ENCODE data around the gene PEX11G. TPM values are rescaled to one million over a fixed set of nuclear protein-coding genes. Genes with fewer than 3 reads are reported as not detected.

Gene PEX11G
- total RNA-seq, 1 donor: 2.9 TPM

- Histone ChIP-seq H4K20me1 (ENCODE audit: insufficient read depth, low read length) (no peaks in the 10 kb centered on the region), H3K79me2 (ENCODE audit: insufficient read depth, low read length) (peaks cover 8% of the 10 kb centered on the region), H3K9me3 (ENCODE audit: low read depth, low read length) (no peaks in the 10 kb centered on the region), H2AFZ (ENCODE audit: low read length) (no peak overlapping the region), H3K4me3 (ENCODE audit: insufficient read depth, low read length) (no peak overlapping the region), H3K4me1 (ENCODE audit: insufficient read depth, low read length) (peaks cover 12% of the 10 kb centered on the region), H3K27ac (ENCODE audit: low read depth, low read length) (no peak overlapping the region), H3K4me2 (ENCODE audit: insufficient read depth, low read length) (no peak overlapping the region), H3K27me3 (ENCODE audit: insufficient read depth, low read length) (no peaks in the 10 kb centered on the region), H3K36me3 (ENCODE audit: insufficient read depth, low read length) (peaks cover 7% of the 10 kb centered on the region)
- TF ChIP-seq, protein P1, sequence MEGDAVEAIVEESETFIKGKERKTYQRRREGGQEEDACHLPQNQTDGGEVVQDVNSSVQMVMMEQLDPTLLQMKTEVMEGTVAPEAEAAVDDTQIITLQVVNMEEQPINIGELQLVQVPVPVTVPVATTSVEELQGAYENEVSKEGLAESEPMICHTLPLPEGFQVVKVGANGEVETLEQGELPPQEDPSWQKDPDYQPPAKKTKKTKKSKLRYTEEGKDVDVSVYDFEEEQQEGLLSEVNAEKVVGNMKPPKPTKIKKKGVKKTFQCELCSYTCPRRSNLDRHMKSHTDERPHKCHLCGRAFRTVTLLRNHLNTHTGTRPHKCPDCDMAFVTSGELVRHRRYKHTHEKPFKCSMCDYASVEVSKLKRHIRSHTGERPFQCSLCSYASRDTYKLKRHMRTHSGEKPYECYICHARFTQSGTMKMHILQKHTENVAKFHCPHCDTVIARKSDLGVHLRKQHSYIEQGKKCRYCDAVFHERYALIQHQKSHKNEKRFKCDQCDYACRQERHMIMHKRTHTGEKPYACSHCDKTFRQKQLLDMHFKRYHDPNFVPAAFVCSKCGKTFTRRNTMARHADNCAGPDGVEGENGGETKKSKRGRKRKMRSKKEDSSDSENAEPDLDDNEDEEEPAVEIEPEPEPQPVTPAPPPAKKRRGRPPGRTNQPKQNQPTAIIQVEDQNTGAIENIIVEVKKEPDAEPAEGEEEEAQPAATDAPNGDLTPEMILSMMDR (IDR thresholded peaks at IDR 0.05; ENCODE audit: extremely low read depth, low read depth, low read length): no peak
- DNase-seq (ENCODE audit: insufficient read length, low spot score, missing footprints): no peak
Measured at GRCh38 chr19:7524523-7524922, 35.7 kb upstream of the PEX11G start.

GRCh38 chr19:7522923-7523667 lies 34.3 kb upstream of the PEX11G start:
- no peaks in the 10 kb centered on the region for H3K9me3 ChIP-seq (ENCODE audit: low read depth, low read length)

DNA sequence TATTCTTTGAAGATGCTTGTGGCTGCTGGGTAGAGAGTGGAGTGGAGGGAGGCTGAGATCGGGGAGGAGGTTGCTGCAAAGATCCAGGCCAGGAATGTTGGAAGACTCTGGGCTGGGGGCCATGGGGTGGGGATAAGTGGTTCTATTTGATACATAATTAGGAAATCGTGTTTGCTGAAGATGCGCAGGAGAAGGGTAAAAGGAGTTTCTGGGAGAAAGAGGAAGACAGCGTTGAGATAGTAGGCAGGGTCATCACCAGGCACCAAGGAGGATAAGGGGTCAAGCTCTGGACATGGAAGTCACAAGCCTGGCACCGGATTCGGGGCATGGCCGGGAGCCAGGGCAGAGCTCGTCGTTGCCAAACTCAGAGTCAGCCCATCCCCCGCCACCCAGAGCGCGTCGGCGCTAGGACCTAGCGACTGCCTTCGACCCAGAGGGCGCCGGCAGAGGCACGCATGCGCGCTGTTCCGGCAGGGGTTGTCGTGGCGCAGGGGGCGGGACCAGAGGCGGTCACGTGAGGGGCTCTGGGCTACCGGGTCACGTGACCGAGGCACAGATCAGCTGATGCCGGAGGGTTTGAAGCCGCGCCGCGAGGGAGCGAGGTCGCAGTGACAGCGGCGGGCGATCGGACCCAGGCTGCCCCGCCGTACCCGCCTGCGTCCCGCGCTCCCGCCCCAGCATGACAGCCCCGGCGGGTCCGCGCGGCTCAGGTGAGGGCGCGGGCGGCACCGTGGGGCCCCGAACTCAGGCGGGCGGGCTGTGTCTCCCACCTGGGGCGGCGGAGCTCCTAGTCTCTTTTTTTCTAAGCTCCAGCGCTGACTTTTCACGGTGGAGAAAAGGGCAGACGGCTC lies 33.5 kb upstream of the PEX11G start, which contains the start of gene MCOLN1:
TSS of gene MCOLN1 (plus strand) at position 553 of the 851 bp plus-strand sequence. CDS start at position 680, 127 bp downstream.
- Histone ChIP-seq H2AFZ (ENCODE audit: low read length) (peak within 1 kb of the TSS; percentile 94), H3K4me3 (ENCODE audit: insufficient read depth, low read length) (peak within 1 kb of the TSS; percentile 81), H3K9me3 (ENCODE audit: low read depth, low read length) (no peaks in the 10 kb centered on the region), H3K27me3 (ENCODE audit: insufficient read depth, low read length) (no peaks in the 10 kb centered on the region), H3K27ac (ENCODE audit: low read depth, low read length) (peak within 1 kb of the TSS; percentile 36), H3K79me2 (ENCODE audit: insufficient read depth, low read length) (peaks cover 8% of the 10 kb centered on the region), H4K20me1 (ENCODE audit: insufficient read depth, low read length) (no peaks in the 10 kb centered on the region), H3K36me3 (ENCODE audit: insufficient read depth, low read length) (peaks cover 7% of the 10 kb centered on the region), H3K4me2 (ENCODE audit: insufficient read depth, low read length) (peak within 1 kb of the TSS; percentile 100), H3K4me1 (ENCODE audit: insufficient read depth, low read length) (peaks cover 12% of the 10 kb centered on the region)
- DNase-seq (ENCODE audit: insufficient read length, low spot score, missing footprints): peak; percentile 100
- TF ChIP-seq, protein P1 (IDR thresholded peaks at IDR 0.05; ENCODE audit: extremely low read depth, low read depth, low read length): no peak

More at GRCh38 chr19:7522923-7523667, 34.3 kb upstream of the PEX11G start:
- H3K79me2 ChIP-seq (ENCODE audit: insufficient read depth, low read length): peaks cover 8% of the 10 kb centered on the region
- no peaks in the 10 kb centered on the region for H4K20me1 ChIP-seq (ENCODE audit: insufficient read depth, low read length)
- peak overlapping the region; percentile 7 for H3K27ac ChIP-seq (ENCODE audit: low read depth, low read length)
- peak overlapping the region; percentile 81 for H3K4me3 ChIP-seq (ENCODE audit: insufficient read depth, low read length)
- peak; percentile 95 for DNase-seq (ENCODE audit: insufficient read length, low spot score, missing footprints)
- H3K4me2 ChIP-seq (ENCODE audit: insufficient read depth, low read length): peak overlapping the region; percentile 100
- peak overlapping the region; percentile 27 for H2AFZ ChIP-seq (ENCODE audit: low read length)
- TF ChIP-seq, protein P1 (IDR thresholded peaks at IDR 0.05; ENCODE audit: extremely low read depth, low read depth, low read length): no peak
- H3K27me3 ChIP-seq (ENCODE audit: insufficient read depth, low read length): no peaks in the 10 kb centered on the region
- H3K36me3 ChIP-seq (ENCODE audit: insufficient read depth, low read length): peaks cover 7% of the 10 kb centered on the region
- H3K4me1 ChIP-seq (ENCODE audit: insufficient read depth, low read length): peaks cover 12% of the 10 kb centered on the region

Measured in osteoblast (primary cell).